Activated T-cell treated with anti-CD3 and anti-CD28 coated beads, Interleukin-2, amount 50 U/mL, for 24 hours (primary cell): ENCODE measurements around the gene INTS14.

Source experiments
- DNase-seq: peaks from one replicate; pipeline ENCODE4 v3.0.0-alpha.2; 2020
- H3K27ac Mint-ChIP-seq: 2 replicates; pipeline ENCODE4 v1.8.0; 2020; ENCODE audit warnings: mild to moderate bottlenecking, mixed read lengths
- H3K27me3 Mint-ChIP-seq: 2 replicates; pipeline ENCODE4 v1.8.0; 2020; ENCODE audit warnings: mixed read lengths
- H3K36me3 Mint-ChIP-seq: 2 replicates; pipeline ENCODE4 v1.8.0; 2020; ENCODE audit warnings: low read depth, mixed read lengths
- H3K4me1 Mint-ChIP-seq: 2 replicates; pipeline ENCODE4 v1.8.0; 2020; ENCODE audit warnings: low read depth, mixed read lengths
- H3K4me3 Mint-ChIP-seq: 2 replicates; pipeline ENCODE4 v1.8.0; 2020; ENCODE audit warnings: mild to moderate bottlenecking, moderate library complexity, mixed read lengths
- H3K9me3 Mint-ChIP-seq: 2 replicates; pipeline ENCODE4 v1.8.0; 2020; ENCODE audit warnings: mixed read lengths

INTS14 gene

GRCh38 chr15:65610871-65611718, at the start of gene INTS14:
TSS of gene INTS14 (minus strand) at chr15:65611131. CDS start at chr15:65607380, 3,751 bp downstream.
- Mint-ChIP-seq H3K4me3 (peak within 1 kb of the TSS; percentile 88), H3K27ac (peak within 1 kb of the TSS; percentile 95), H3K4me1 (peaks cover 44% of the 10 kb centered on the region), H3K27me3 (no peaks in the 10 kb centered on the region), H3K9me3 (no peaks in the 10 kb centered on the region), H3K36me3 (peaks cover 35% of the 10 kb centered on the region)
- DNase-seq, result peak; percentile 98

DNA sequence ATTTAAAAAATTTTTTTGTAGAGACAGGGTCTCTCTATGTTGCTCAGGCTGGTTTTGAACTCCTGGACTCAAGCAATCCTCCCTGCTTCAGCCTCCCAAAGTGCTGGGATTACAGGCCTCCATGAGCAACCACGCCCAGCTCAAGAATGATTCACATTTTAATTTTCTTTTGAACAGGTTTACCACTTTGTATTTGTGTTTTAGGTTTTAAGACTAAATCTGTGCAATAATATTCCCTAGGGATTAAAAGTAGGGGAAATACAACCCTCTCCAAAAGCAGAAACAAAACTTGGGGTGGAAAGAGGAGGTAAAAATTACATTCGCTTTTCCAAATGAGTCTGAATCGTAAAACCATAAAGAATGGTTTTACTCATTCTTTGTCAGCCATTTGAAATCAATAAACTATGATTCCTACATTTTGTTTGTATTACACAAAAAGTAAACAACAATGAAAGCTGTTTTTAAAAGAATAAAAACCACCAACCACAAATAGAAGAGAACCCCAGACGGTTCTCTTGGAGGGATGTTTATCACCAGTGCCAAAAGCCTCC, 48.6 kb upstream of the INTS14 start:
- Mint-ChIP-seq H3K4me3 (no peak overlapping the region), H3K9me3 (no peaks in the 10 kb centered on the region), H3K4me1 (no peaks in the 10 kb centered on the region), H3K27me3 (no peaks in the 10 kb centered on the region), H3K36me3 (peaks cover 79% of the 10 kb centered on the region), H3K27ac (peak overlapping the region; percentile 61)
- no peak for DNase-seq

DNA sequence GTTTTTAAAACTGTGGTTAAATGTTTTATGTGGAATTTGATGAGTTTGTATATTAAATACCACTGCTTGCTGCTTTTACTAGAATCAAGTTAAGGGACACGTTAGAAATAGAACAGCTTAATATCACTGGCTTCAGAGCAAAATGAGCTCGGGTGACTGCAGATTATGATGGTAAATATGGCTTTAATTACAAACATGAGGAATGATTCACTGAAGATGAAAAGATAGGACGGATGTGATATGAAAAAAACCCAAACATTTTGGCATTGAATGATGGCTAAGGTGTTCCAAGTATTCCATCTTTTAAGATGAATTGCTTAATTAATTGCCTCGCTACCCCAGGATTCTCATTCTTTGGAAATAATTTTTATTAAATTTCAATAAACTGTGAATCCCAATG, 44.5 kb upstream of the INTS14 start:
- H3K4me3 Mint-ChIP-seq, result no peak overlapping the region
- no peak for DNase-seq
- no peaks in the 10 kb centered on the region for H3K9me3 Mint-ChIP-seq
- H3K27me3 Mint-ChIP-seq, result no peaks in the 10 kb centered on the region
- peak overlapping the region; percentile 35 for H3K27ac Mint-ChIP-seq
- H3K4me1 Mint-ChIP-seq, result peaks cover 4% of the 10 kb centered on the region
- peaks cover 85% of the 10 kb centered on the region for H3K36me3 Mint-ChIP-seq

- DNase-seq, result no peak
- H3K27ac Mint-ChIP-seq, result peak overlapping the region; percentile 35
- H3K4me3 Mint-ChIP-seq, result no peak overlapping the region
- no peaks in the 10 kb centered on the region for H3K9me3 Mint-ChIP-seq
- peaks cover 86% of the 10 kb centered on the region for H3K36me3 Mint-ChIP-seq
- no peaks in the 10 kb centered on the region for H3K27me3 Mint-ChIP-seq
- peaks cover 9% of the 10 kb centered on the region for H3K4me1 Mint-ChIP-seq
Measured at GRCh38 chr15:65655026-65655425, 44.1 kb upstream of the INTS14 start.

- Mint-ChIP-seq H3K9me3 (no peaks in the 10 kb centered on the region), H3K4me3 (no peak overlapping the region), H3K36me3 (peaks cover 78% of the 10 kb centered on the region), H3K27ac (peak overlapping the region; percentile 35), H3K27me3 (no peaks in the 10 kb centered on the region), H3K4me1 (peaks cover 9% of the 10 kb centered on the region)
- no peak for DNase-seq
Measured at GRCh38 chr15:65653801-65654521, 43.0 kb upstream of the INTS14 start.

GRCh38 chr15:65653341-65653740, 42.4 kb upstream of the INTS14 start:
- DNase-seq, result no peak
- Mint-ChIP-seq H3K27me3 (no peaks in the 10 kb centered on the region), H3K4me3 (no peak overlapping the region), H3K27ac (peak overlapping the region; percentile 49), H3K9me3 (no peaks in the 10 kb centered on the region), H3K4me1 (peaks cover 9% of the 10 kb centered on the region), H3K36me3 (peaks cover 72% of the 10 kb centered on the region)

- Mint-ChIP-seq H3K36me3 (peaks cover 64% of the 10 kb centered on the region), H3K27ac (peak overlapping the region; percentile 7), H3K27me3 (no peaks in the 10 kb centered on the region), H3K4me3 (no peak overlapping the region), H3K9me3 (no peaks in the 10 kb centered on the region), H3K4me1 (peaks cover 9% of the 10 kb centered on the region)
- DNase-seq, result no peak
Measured at GRCh38 chr15:65651831-65652749, 41.2 kb upstream of the INTS14 start.

DNA sequence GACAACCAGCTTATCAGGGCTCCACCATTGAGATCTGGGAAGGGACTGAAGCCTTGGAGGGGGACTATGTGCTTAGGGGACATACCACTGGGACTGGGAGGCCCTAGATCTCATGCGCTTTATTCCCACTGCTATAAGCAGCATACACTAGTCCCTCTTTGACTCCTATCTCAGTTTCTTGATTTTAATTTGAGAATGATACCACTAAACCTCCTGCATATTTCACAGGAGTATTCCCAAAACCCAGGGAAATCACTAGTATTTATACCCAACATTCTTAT, 40.1 kb upstream of the INTS14 start:
- Mint-ChIP-seq H3K27ac (no peak overlapping the region), H3K4me1 (peaks cover 9% of the 10 kb centered on the region)

DNA sequence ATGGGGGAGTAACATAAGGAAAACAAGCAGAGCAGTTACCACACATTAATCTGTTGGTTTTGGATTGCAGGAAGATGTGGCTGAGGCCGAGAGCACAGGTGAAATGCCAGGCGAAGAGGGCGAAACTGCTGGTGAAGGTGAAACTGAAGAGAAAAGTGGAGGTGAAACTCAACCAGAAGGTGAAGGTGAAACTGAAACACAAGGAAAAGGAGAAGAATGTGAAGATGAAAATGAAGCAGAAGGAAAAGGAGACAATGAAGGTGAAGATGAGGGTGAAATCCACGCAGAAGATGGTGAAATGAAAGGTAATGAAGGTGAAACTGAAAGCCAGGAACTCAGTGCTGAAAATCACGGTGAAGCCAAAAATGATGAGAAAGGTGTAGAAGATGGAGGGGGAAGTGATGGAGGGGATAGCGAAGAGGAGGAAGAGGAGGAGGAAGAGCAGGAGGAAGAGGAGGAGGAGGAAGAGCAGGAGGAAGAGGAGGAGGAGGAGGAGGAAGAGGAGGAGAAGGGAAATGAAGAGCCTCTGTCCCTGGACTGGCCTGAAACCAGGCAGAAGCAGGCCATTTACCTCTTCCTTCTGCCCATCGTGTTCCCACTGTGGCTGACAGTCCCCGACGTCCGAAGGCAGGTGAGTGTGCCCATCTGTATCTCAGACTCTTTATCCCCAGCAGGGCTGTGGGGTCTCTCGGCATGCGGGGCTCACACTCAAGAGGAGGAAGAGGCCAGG, 39.5 kb upstream of the INTS14 start:
- peak overlapping the region; percentile 22 for H3K27ac Mint-ChIP-seq
- no peaks in the 10 kb centered on the region for H3K9me3 Mint-ChIP-seq
- no peak for DNase-seq
- peaks cover 9% of the 10 kb centered on the region for H3K4me1 Mint-ChIP-seq
- H3K27me3 Mint-ChIP-seq, result no peaks in the 10 kb centered on the region
- H3K4me3 Mint-ChIP-seq, result no peak overlapping the region
- H3K36me3 Mint-ChIP-seq, result peaks cover 51% of the 10 kb centered on the region

More for the DNA sequence above, 40.1 kb upstream of the INTS14 start:
- peaks cover 56% of the 10 kb centered on the region for H3K36me3 Mint-ChIP-seq
- no peak overlapping the region for H3K4me3 Mint-ChIP-seq
- H3K9me3 Mint-ChIP-seq, result no peaks in the 10 kb centered on the region
- no peak for DNase-seq
- no peaks in the 10 kb centered on the region for H3K27me3 Mint-ChIP-seq

- H3K27ac Mint-ChIP-seq, result no peak overlapping the region
- H3K9me3 Mint-ChIP-seq, result no peaks in the 10 kb centered on the region
- H3K36me3 Mint-ChIP-seq, result peaks cover 15% of the 10 kb centered on the region
- peaks cover 5% of the 10 kb centered on the region for H3K4me1 Mint-ChIP-seq
- DNase-seq, result no peak
- H3K4me3 Mint-ChIP-seq, result no peak overlapping the region
- H3K27me3 Mint-ChIP-seq, result no peaks in the 10 kb centered on the region
Measured at GRCh38 chr15:65646486-65646885, 35.6 kb upstream of the INTS14 start.

GRCh38 chr15:65645392-65645791, 34.5 kb upstream of the INTS14 start:
- Mint-ChIP-seq H3K36me3 (peaks cover 8% of the 10 kb centered on the region), H3K4me3 (no peak overlapping the region)
- no peak for DNase-seq

DNA sequence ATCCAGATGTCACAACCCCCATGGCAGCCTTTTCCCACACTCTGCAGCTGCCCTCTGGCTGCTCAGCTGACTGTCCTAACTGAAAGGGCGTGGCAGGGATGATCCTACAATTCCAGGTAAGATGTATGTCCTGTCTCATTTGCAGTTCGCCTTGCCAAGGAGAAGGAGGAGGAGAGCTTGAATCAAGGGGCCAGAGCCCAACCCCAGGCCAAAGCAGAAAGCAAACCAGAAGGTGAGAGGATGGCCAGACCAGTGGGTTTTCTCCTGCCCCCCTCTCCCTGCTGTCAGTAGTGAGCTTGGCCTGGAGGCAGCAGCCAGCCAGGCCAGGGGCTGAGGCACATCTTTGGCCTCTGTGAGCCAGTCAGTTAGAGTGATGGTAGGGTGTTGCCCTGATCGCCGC, 33.4 kb upstream of the INTS14 start:
- peaks cover 5% of the 10 kb centered on the region for H3K36me3 Mint-ChIP-seq
- peak overlapping the region; percentile 29 for H3K27ac Mint-ChIP-seq
- H3K9me3 Mint-ChIP-seq, result no peaks in the 10 kb centered on the region
- DNase-seq, result no peak
- H3K27me3 Mint-ChIP-seq, result no peaks in the 10 kb centered on the region
- H3K4me3 Mint-ChIP-seq, result no peak overlapping the region
- H3K4me1 Mint-ChIP-seq, result no peaks in the 10 kb centered on the region

More at GRCh38 chr15:65645392-65645791, 34.5 kb upstream of the INTS14 start:
- Mint-ChIP-seq H3K9me3 (no peaks in the 10 kb centered on the region), H3K27me3 (no peaks in the 10 kb centered on the region), H3K27ac (no peak overlapping the region), H3K4me1 (peaks cover 4% of the 10 kb centered on the region)

DNA sequence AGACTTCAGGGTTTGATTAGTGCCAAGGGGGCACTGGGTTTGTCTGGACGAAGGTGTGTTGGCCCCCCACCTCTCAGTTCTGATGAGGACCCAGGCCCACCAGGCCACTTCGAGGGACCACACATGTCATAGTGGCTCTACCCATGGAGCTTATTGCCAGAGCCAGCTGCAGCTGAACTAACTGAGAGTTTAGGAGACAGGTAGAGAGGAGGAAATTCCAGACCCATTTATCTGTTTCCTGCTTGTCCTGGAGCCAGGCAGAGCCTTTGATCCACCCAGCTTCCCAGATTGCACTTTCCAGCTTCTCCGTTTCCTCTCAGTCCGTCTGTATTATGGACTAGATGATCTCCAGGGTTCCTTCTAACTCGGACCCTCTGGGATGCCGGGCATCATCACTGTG, 31.7 kb upstream of the INTS14 start:
- Mint-ChIP-seq H3K27ac (no peak overlapping the region), H3K4me3 (no peak overlapping the region), H3K9me3 (no peaks in the 10 kb centered on the region), H3K27me3 (no peaks in the 10 kb centered on the region), H3K4me1 (peaks cover 9% of the 10 kb centered on the region), H3K36me3 (peaks cover 5% of the 10 kb centered on the region)
- DNase-seq, result no peak
